Uterus (tissue), 2 donors: ENCODE results near the gene ZNF385C.

ENCODE experiments used
- CTCF ChIP-seq, 4 experiments: fragments of 200-600 bp in 2 of 4; fragments of 450-650 bp in 2 of 4; sonication (generic) in 2 of 4; IDR thresholded peaks; one replicate each; pipeline ENCODE4 v1.5.1; 2016 to 2019; ENCODE audit warnings: antibody characterized with exemption in 4 of 4, mild to moderate bottlenecking in 2 of 4, moderate library complexity in 1 of 4
- POLR2A ChIP-seq, 2 donors: fragments of 450-650 bp; IDR thresholded peaks; one replicate each; pipeline ENCODE4 v1.6.1; 2016; ENCODE audit warnings: antibody characterized with exemption in 2 of 2, mild to moderate bottlenecking in 1 of 2, moderate library complexity in 1 of 2

GRCh38 chr17:42038221-42038973 is 59.9 kb downstream of the ZNF385C start:
- TF ChIP-seq CTCF (IDR thresholded peaks at IDR 0.05) (no peak), POLR2A (IDR thresholded peaks at IDR 0.05) (no peak)
